Neutrophil (primary cell): ENCODE results near the gene MYO7A.

Source experiments
- H3K27ac ChIP-seq: fragments of 200-600 bp; sonication (generic); 2 replicates; pipeline ENCODE4 v1.5.1; 2016; ENCODE audit warnings: mild to moderate bottlenecking, moderate library complexity
- H3K27me3 ChIP-seq: fragments of 200-600 bp; sonication (generic); 2 replicates; pipeline ENCODE4 v1.6.0; 2016; ENCODE audit warnings: mild to moderate bottlenecking
- H3K36me3 ChIP-seq: fragments of 200-600 bp; sonication (generic); 2 replicates; pipeline ENCODE4 v1.5.1; 2017
- H3K4me1 ChIP-seq, 2 experiments: fragments of 200-600 bp in 1 of 2; sonication (generic) in 1 of 2; 1 replicate in 1 of 2; 2 replicates in 1 of 2; pipeline versions ENCODE4 v1.5.1 to v1.6.1; 2013 to 2016; ENCODE audit warnings: low read depth in 1 of 2, low read length in 1 of 2, mild to moderate bottlenecking in 1 of 2, moderate library complexity in 1 of 2; ENCODE audit not compliant: control insufficient read depth in 1 of 2, insufficient read depth in 1 of 2
- H3K4me3 ChIP-seq, 2 experiments: fragments of 200-600 bp in 1 of 2; sonication (generic) in 1 of 2; 1 replicate in 1 of 2; 2 replicates in 1 of 2; pipeline ENCODE4 v1.5.1; 2013 to 2016; ENCODE audit warnings: low read depth in 1 of 2, low read length in 1 of 2, mild to moderate bottlenecking in 1 of 2, moderate library complexity in 1 of 2
- H3K9me3 ChIP-seq: fragments of 200-600 bp; sonication (generic); 2 replicates; pipeline ENCODE4 v1.5.1; 2016
- CTCF ChIP-seq: fragments of 200-600 bp; sonication (generic); IDR thresholded peaks from 2 replicates; pipeline ENCODE4 v1.5.1; 2016; ENCODE audit warnings: antibody characterized with exemption

Gene MYO7A

GRCh38 chr11:77087723-77088225 lies 40.3 kb upstream of the MYO7A start:
- Histone ChIP-seq H3K36me3 (no peaks in the 10 kb centered on the region), H3K9me3 (no peaks in the 10 kb centered on the region), H3K4me3 (no peak overlapping the region), H3K27me3 (peaks cover 11% of the 10 kb centered on the region), H3K27ac (no peak overlapping the region), H3K4me1 (no peaks in the 10 kb centered on the region)
- TF ChIP-seq CTCF: no peak

- no peak overlapping the region for H3K4me3 ChIP-seq
- no peaks in the 10 kb centered on the region for H3K36me3 ChIP-seq
- H3K27ac ChIP-seq: no peak overlapping the region
- no peak for TF ChIP-seq CTCF
- no peaks in the 10 kb centered on the region for H3K9me3 ChIP-seq
- no peaks in the 10 kb centered on the region for H3K4me1 ChIP-seq
- peaks cover 11% of the 10 kb centered on the region for H3K27me3 ChIP-seq
These were observed 39.6 kb upstream of the MYO7A start for GRCh38 chr11:77088236-77089003.

- Histone ChIP-seq H3K4me1 (no peaks in the 10 kb centered on the region), H3K27ac (no peak overlapping the region), H3K9me3 (no peaks in the 10 kb centered on the region), H3K27me3 (peaks cover 11% of the 10 kb centered on the region), H3K36me3 (no peaks in the 10 kb centered on the region), H3K4me3 (no peak overlapping the region)
- TF ChIP-seq CTCF: no peak
These were observed 39.0 kb upstream of the MYO7A start for GRCh38 chr11:77089004-77089545.

- Histone ChIP-seq H3K4me1 (no peaks in the 10 kb centered on the region), H3K27me3 (peaks cover 11% of the 10 kb centered on the region), H3K27ac (no peak overlapping the region), H3K36me3 (no peaks in the 10 kb centered on the region), H3K9me3 (no peaks in the 10 kb centered on the region), H3K4me3 (no peak overlapping the region)
- TF ChIP-seq CTCF: no peak
These were observed 38.0 kb upstream of the MYO7A start for GRCh38 chr11:77090046-77090372.

- H3K4me1 ChIP-seq: no peaks in the 10 kb centered on the region
- no peak overlapping the region for H3K4me3 ChIP-seq
- no peaks in the 10 kb centered on the region for H3K9me3 ChIP-seq
- peaks cover 11% of the 10 kb centered on the region for H3K27me3 ChIP-seq
- no peak for TF ChIP-seq CTCF
- H3K36me3 ChIP-seq: no peaks in the 10 kb centered on the region
- no peak overlapping the region for H3K27ac ChIP-seq
These were observed 37.5 kb upstream of the MYO7A start for GRCh38 chr11:77090373-77091111.
